Mucosa of rectum (tissue), 2 donors: Measurements from ENCODE around the gene SMIM13.
"Not testable (repeated sequence)": the region's sequence is repeated elsewhere in the genome, so short reads cannot be mapped to it uniquely, and the experiment has no call there.

Experiments used
- H3K27ac ChIP-seq, 2 donors: one replicate each; pipeline ENCODE4 v1.7.0; 2013; ENCODE audit warnings: inconsistent platforms in 2 of 2, low read depth in 2 of 2, low read length in 2 of 2
- H3K27me3 ChIP-seq, 2 donors: one replicate each; pipeline ENCODE4 v1.7.0; 2013; ENCODE audit warnings: low read length in 2 of 2; ENCODE audit not compliant: control insufficient read depth in 2 of 2, insufficient read depth in 2 of 2
- H3K36me3 ChIP-seq, 2 donors: one replicate each; pipeline ENCODE4 v1.7.0; 2013; ENCODE audit warnings: low read length in 2 of 2; ENCODE audit not compliant: control insufficient read depth in 2 of 2, insufficient read depth in 2 of 2
- H3K4me1 ChIP-seq, 2 donors: one replicate each; pipeline ENCODE4 v1.7.0; 2013; ENCODE audit warnings: low read length in 2 of 2, mild to moderate bottlenecking in 1 of 2; ENCODE audit not compliant: control insufficient read depth in 2 of 2, insufficient read depth in 2 of 2
- H3K4me3 ChIP-seq, 2 donors: one replicate each; pipeline ENCODE4 v1.7.0; 2013; ENCODE audit warnings: low read length in 2 of 2
- H3K9ac ChIP-seq, 2 donors: one replicate each; pipeline ENCODE4 v1.7.0; 2013; ENCODE audit warnings: low read length in 2 of 2, low read depth in 1 of 2, mild to moderate bottlenecking in 1 of 2
- H3K9me3 ChIP-seq, 2 donors: one replicate each; pipeline ENCODE4 v1.7.0; 2013; ENCODE audit warnings: low read length in 2 of 2; ENCODE audit not compliant: control insufficient read depth in 2 of 2
- donor health status: healthy.
- donor health status: Normal muscosa, but diverticular disease.

SMIM13 gene

GRCh38 chr6:11083491-11083890 is 10.1 kb upstream of the SMIM13 start:
- Histone ChIP-seq H3K9me3 (no peaks in the 10 kb centered on the region), H3K9ac (no peak overlapping the region), H3K27ac (no peak overlapping the region), H3K27me3 (no peaks in the 10 kb centered on the region), H3K4me3 (no peak overlapping the region), H3K36me3 (no peaks in the 10 kb centered on the region), H3K4me1 (no peaks in the 10 kb centered on the region)

GRCh38 chr6:11083956-11084355 is 9.7 kb upstream of the SMIM13 start:
- H3K27me3 ChIP-seq, result no peaks in the 10 kb centered on the region
- H3K4me1 ChIP-seq, result no peaks in the 10 kb centered on the region
- H3K9ac ChIP-seq, result no peak overlapping the region
- no peak overlapping the region for H3K4me3 ChIP-seq
- H3K27ac ChIP-seq, result no peak overlapping the region
- H3K36me3 ChIP-seq, result no peaks in the 10 kb centered on the region
- H3K9me3 ChIP-seq, result no peaks in the 10 kb centered on the region

- Histone ChIP-seq H3K9ac (no peak overlapping the region), H3K4me1 (no peaks in the 10 kb centered on the region), H3K27me3 (no peaks in the 10 kb centered on the region), H3K4me3 (no peak overlapping the region), H3K9me3 (no peaks in the 10 kb centered on the region), H3K36me3 (no peaks in the 10 kb centered on the region), H3K27ac (no peak overlapping the region)
These were observed 7.7 kb upstream of the SMIM13 start for GRCh38 chr6:11085758-11086435.

- H3K27me3 ChIP-seq, H3K4me1 ChIP-seq, H3K9me3 ChIP-seq, H3K4me3 ChIP-seq, H3K27ac ChIP-seq, H3K36me3 ChIP-seq, H3K9ac ChIP-seq: not testable (repeated sequence)
These were observed 6.4 kb upstream of the SMIM13 start for GRCh38 chr6:11087141-11087812.

- H3K4me3 ChIP-seq, result no peak overlapping the region
- no peaks in the 10 kb centered on the region for H3K27me3 ChIP-seq
These were observed 3.9 kb upstream of the SMIM13 start for GRCh38 chr6:11089695-11090094.

GRCh38 chr6:11091141-11091540 is 2.5 kb upstream of the SMIM13 start:
- H3K4me3 ChIP-seq, H3K9me3 ChIP-seq, H3K9ac ChIP-seq, H3K4me1 ChIP-seq, H3K27me3 ChIP-seq, H3K36me3 ChIP-seq, H3K27ac ChIP-seq: not testable (repeated sequence)

More at GRCh38 chr6:11089695-11090094, 3.9 kb upstream of the SMIM13 start:
- no peaks in the 10 kb centered on the region for H3K36me3 ChIP-seq
- H3K9ac ChIP-seq, result no peak overlapping the region
- no peak overlapping the region for H3K27ac ChIP-seq
- peaks cover 2% of the 10 kb centered on the region in 2 donors for H3K4me1 ChIP-seq
- H3K9me3 ChIP-seq, result no peaks in the 10 kb centered on the region

- H3K9me3 ChIP-seq, result no peaks in the 10 kb centered on the region
- peak overlapping the region; percentile 90 to 99 for H3K4me3 ChIP-seq
- no peaks in the 10 kb centered on the region for H3K36me3 ChIP-seq
These were observed 812 bp upstream of the SMIM13 start for GRCh38 chr6:11092668-11093375.

GRCh38 chr6:11093376-11093625 is 333 bp upstream of the SMIM13 start:
- no peaks in the 10 kb centered on the region for H3K27me3 ChIP-seq
- H3K9ac ChIP-seq, result peak overlapping the region; percentile 94 to 97
- peak overlapping the region; percentile 93 to 95 for H3K27ac ChIP-seq
- no peaks in the 10 kb centered on the region for H3K9me3 ChIP-seq
- H3K4me3 ChIP-seq, result peak overlapping the region; percentile 90 to 99
- no peaks in the 10 kb centered on the region for H3K36me3 ChIP-seq
- H3K4me1 ChIP-seq, result peaks cover 6 to 10% of the 10 kb centered on the region in 2 donors

More at GRCh38 chr6:11092668-11093375, 812 bp upstream of the SMIM13 start:
- Histone ChIP-seq H3K27ac (peak overlapping the region; percentile 93 to 95), H3K27me3 (no peaks in the 10 kb centered on the region), H3K9ac (peak overlapping the region; percentile 94 to 97), H3K4me1 (peaks cover 6 to 8% of the 10 kb centered on the region in 2 donors)

GRCh38 chr6:11094411-11094851 is 797 bp downstream of the SMIM13 start:
- Histone ChIP-seq H3K36me3 (no peaks in the 10 kb centered on the region), H3K9me3 (no peaks in the 10 kb centered on the region), H3K27me3 (no peaks in the 10 kb centered on the region), H3K4me3 (peak overlapping the region; percentile 90 to 99), H3K27ac (peak overlapping the region; percentile 93 to 95), H3K4me1 (peaks cover 6 to 10% of the 10 kb centered on the region in 2 donors), H3K9ac (peak overlapping the region; percentile 79 to 97)

GRCh38 chr6:11094941-11095340 is 1.3 kb downstream of the SMIM13 start:
- H3K27ac ChIP-seq, result peak overlapping the region; percentile 93 to 95

More at GRCh38 chr6:11094941-11095340, 1.3 kb downstream of the SMIM13 start:
- H3K36me3 ChIP-seq, result no peaks in the 10 kb centered on the region
- H3K27me3 ChIP-seq, result no peaks in the 10 kb centered on the region
- peak overlapping the region; percentile 90 to 99 for H3K4me3 ChIP-seq
- no peaks in the 10 kb centered on the region for H3K9me3 ChIP-seq
- peaks cover 6 to 10% of the 10 kb centered on the region in 2 donors for H3K4me1 ChIP-seq
- peak overlapping the region; percentile 79 to 97 for H3K9ac ChIP-seq
